Osteocyte (in vitro differentiated cells): ENCODE data around the gene ABI3BP. TPM values are rescaled to one million over a fixed set of nuclear protein-coding genes. Genes with fewer than 3 reads are reported as not detected.
A peak's percentile ranks its signal among the peaks of the same experiment; 100 is the strongest.

Experiments
- DNase-seq: peaks from one replicate; pipeline ENCODE4 v3.0.0; 2021; ENCODE audit warnings: mixed read lengths; ENCODE audit not compliant: unreplicated experiment; ENCODE audit errors: extremely low spot score
- H3K27ac Mint-ChIP-seq: one replicate; pipeline ENCODE4 v1.8.0; 2021; ENCODE audit warnings: mild to moderate bottlenecking, mixed read lengths; ENCODE audit not compliant: unreplicated experiment
- H3K27me3 Mint-ChIP-seq: one replicate; pipeline ENCODE4 v1.8.0; 2021; ENCODE audit warnings: mixed read lengths; ENCODE audit not compliant: unreplicated experiment
- H3K36me3 Mint-ChIP-seq: one replicate; pipeline ENCODE4 v1.8.0; 2021; ENCODE audit warnings: mixed read lengths; ENCODE audit not compliant: unreplicated experiment
- H3K4me1 Mint-ChIP-seq: one replicate; pipeline ENCODE4 v1.8.0; 2021; ENCODE audit warnings: mixed read lengths; ENCODE audit not compliant: unreplicated experiment
- H3K4me3 Mint-ChIP-seq: one replicate; pipeline ENCODE4 v1.8.0; 2021; ENCODE audit warnings: mild to moderate bottlenecking, moderate library complexity, mixed read lengths; ENCODE audit not compliant: unreplicated experiment
- H3K9me3 Mint-ChIP-seq: one replicate; pipeline ENCODE4 v1.8.0; 2021; ENCODE audit warnings: mixed read lengths; ENCODE audit not compliant: unreplicated experiment
- CTCF ChIP-seq: fragments of 200-600 bp; sonication (generic); IDR thresholded peaks from 2 replicates; pipeline ENCODE4 v1.5.0; 2021; ENCODE audit warnings: antibody characterized with exemption, mild to moderate bottlenecking, moderate library complexity
- total RNA-seq: library from RNA; stranded (reverse); gene quantifications from 2 replicates; pipeline ENCODE4 v1.2.1, GENCODE V29; 2021

ABI3BP gene
- total RNA-seq, 1 donor from 2014 or later: 157 TPM

GRCh38 chr3:100896994-100897393 is 96.2 kb downstream of the ABI3BP start:
- no peaks in the 10 kb centered on the region for H3K9me3 Mint-ChIP-seq
- DNase-seq: no peak
- H3K27me3 Mint-ChIP-seq: no peaks in the 10 kb centered on the region
- no peak for TF ChIP-seq CTCF
- no peak overlapping the region for H3K4me3 Mint-ChIP-seq
- peaks cover 15% of the 10 kb centered on the region for H3K36me3 Mint-ChIP-seq
- peaks cover 34% of the 10 kb centered on the region for H3K4me1 Mint-ChIP-seq
- no peak overlapping the region for H3K27ac Mint-ChIP-seq

- Mint-ChIP-seq H3K27me3 (no peaks in the 10 kb centered on the region), H3K4me3 (no peak overlapping the region), H3K9me3 (no peaks in the 10 kb centered on the region), H3K4me1 (peaks cover 2% of the 10 kb centered on the region), H3K36me3 (peaks cover 17% of the 10 kb centered on the region), H3K27ac (no peak overlapping the region)
- TF ChIP-seq CTCF: peak; percentile 67
- DNase-seq: no peak
These were observed 99.6 kb downstream of the ABI3BP start for GRCh38 chr3:100893590-100893989.

- Mint-ChIP-seq H3K36me3 (peaks cover 15% of the 10 kb centered on the region), H3K9me3 (no peaks in the 10 kb centered on the region), H3K27ac (no peak overlapping the region), H3K4me1 (peaks cover 2% of the 10 kb centered on the region), H3K4me3 (no peak overlapping the region), H3K27me3 (no peaks in the 10 kb centered on the region)
- TF ChIP-seq CTCF: no peak
- DNase-seq: no peak
These were observed 100.1 kb downstream of the ABI3BP start for GRCh38 chr3:100893108-100893507.

- TF ChIP-seq CTCF: no peak
- Mint-ChIP-seq H3K36me3 (peaks cover 13% of the 10 kb centered on the region), H3K4me3 (no peak overlapping the region), H3K9me3 (no peaks in the 10 kb centered on the region), H3K27me3 (no peaks in the 10 kb centered on the region), H3K4me1 (peaks cover 2% of the 10 kb centered on the region), H3K27ac (no peak overlapping the region)
- DNase-seq: no peak
These were observed 101.4 kb downstream of the ABI3BP start for GRCh38 chr3:100891827-100892226.

- H3K27ac Mint-ChIP-seq: no peak overlapping the region
- H3K4me3 Mint-ChIP-seq: no peak overlapping the region
- peak; percentile 43 for TF ChIP-seq CTCF
- H3K4me1 Mint-ChIP-seq: peaks cover 2% of the 10 kb centered on the region
- DNase-seq: no peak
- no peaks in the 10 kb centered on the region for H3K9me3 Mint-ChIP-seq
- H3K27me3 Mint-ChIP-seq: no peaks in the 10 kb centered on the region
- H3K36me3 Mint-ChIP-seq: peaks cover 14% of the 10 kb centered on the region
These were observed 102.2 kb downstream of the ABI3BP start for GRCh38 chr3:100891033-100891432.
